ENCODE results near the gene LCA5L. TPM values are rescaled to one million over a fixed set of nuclear protein-coding genes. Genes with fewer than 3 reads are reported as not detected.

Gene LCA5L
- 1.3 TPM for polyA plus RNA-seq (ENCODE audit: insufficient read length)

- no peak for DNase-seq (ENCODE audit: low read depth)
These were observed at the start of gene LCA5L for GRCh38 chr21:39445321-39446269. LCA5L (minus strand) TSS chr21:39445778; CDS start chr21:39428493, 17,285 bp downstream.

- no peak for DNase-seq (ENCODE audit: low read depth)
These were observed 43.9 kb upstream of the LCA5L start for GRCh38 chr21:39489380-39489924.

- no peak for DNase-seq (ENCODE audit: low read depth)
These were observed 39.2 kb upstream of the LCA5L start for GRCh38 chr21:39484711-39485276.

- no peak for DNase-seq (ENCODE audit: low read depth)
These were observed 38.3 kb upstream of the LCA5L start for GRCh38 chr21:39483917-39484316.

GRCh38 chr21:39481886-39482285 is 36.3 kb upstream of the LCA5L start:
- DNase-seq (ENCODE audit: low read depth): no peak

- DNase-seq (ENCODE audit: low read depth): no peak
These were observed 34.7 kb upstream of the LCA5L start for GRCh38 chr21:39480271-39480670.

- no peak for DNase-seq (ENCODE audit: low read depth)
These were observed 34.2 kb upstream of the LCA5L start for GRCh38 chr21:39479814-39480182.

- no peak for DNase-seq (ENCODE audit: low read depth)
These were observed 33.7 kb upstream of the LCA5L start for GRCh38 chr21:39479164-39479813.

- no peak for DNase-seq (ENCODE audit: low read depth)
These were observed 29.0 kb upstream of the LCA5L start for GRCh38 chr21:39474611-39475010.

GRCh38 chr21:39472786-39473185 is 27.2 kb upstream of the LCA5L start:
- no peak for DNase-seq (ENCODE audit: low read depth)

- no peak for DNase-seq (ENCODE audit: low read depth)
These were observed 26.0 kb upstream of the LCA5L start for GRCh38 chr21:39471598-39471997.

GRCh38 chr21:39468559-39468958 is 23.0 kb upstream of the LCA5L start:
- DNase-seq (ENCODE audit: low read depth): no peak

GRCh38 chr21:39467746-39468145 is 22.2 kb upstream of the LCA5L start:
- no peak for DNase-seq (ENCODE audit: low read depth)

GRCh38 chr21:39466584-39466983 is 21.0 kb upstream of the LCA5L start:
- no peak for DNase-seq (ENCODE audit: low read depth)

- no peak for DNase-seq (ENCODE audit: low read depth)
These were observed 17.7 kb upstream of the LCA5L start for GRCh38 chr21:39463308-39463707.

GRCh38 chr21:39461419-39461818 is 15.8 kb upstream of the LCA5L start:
- no peak for DNase-seq (ENCODE audit: low read depth)

- DNase-seq (ENCODE audit: low read depth): no peak
These were observed 11.1 kb upstream of the LCA5L start for GRCh38 chr21:39456665-39457064.

GRCh38 chr21:39454949-39455668 is 9.5 kb upstream of the LCA5L start:
- DNase-seq (ENCODE audit: low read depth): no peak

GRCh38 chr21:39453571-39454179 is 8.1 kb upstream of the LCA5L start:
- no peak for DNase-seq (ENCODE audit: low read depth)

- no peak for DNase-seq (ENCODE audit: low read depth)
These were observed 7.4 kb upstream of the LCA5L start for GRCh38 chr21:39452970-39453342.

Data from forelimb muscle (tissue), 1 donor.